ENCODE results near the gene EXT2. TPM values are rescaled to one million over a fixed set of nuclear protein-coding genes. Genes with fewer than 3 reads are reported as not detected.

Gene EXT2
- total and polyA plus RNA-seq, 2 of the 13 experiments (the other 11 are each of a cell fraction or from before 2014, with no cell fraction given), result 61.5 to 68.7 TPM

GRCh38 chr11:44066732-44067141 lies 28.7 kb upstream of the EXT2 start (continued):
- TF ChIP-seq NR2F6 (IDR thresholded peaks at IDR 0.05), result no peak
- no peak for TF ChIP-seq NR2F6 (CRISPR knock-in tag; IDR thresholded peaks at IDR 0.05)
- TF ChIP-seq ZNF773 (CRISPR knock-in tag; IDR thresholded peaks at IDR 0.05; ENCODE audit: borderline replicate concordance), result no peak
- no peak for TF ChIP-seq TBL1XR1 (IDR thresholded peaks at IDR 0.05; ENCODE audit: borderline replicate concordance, low read length, partially characterized antibody)
- TF ChIP-seq, protein P1, sequence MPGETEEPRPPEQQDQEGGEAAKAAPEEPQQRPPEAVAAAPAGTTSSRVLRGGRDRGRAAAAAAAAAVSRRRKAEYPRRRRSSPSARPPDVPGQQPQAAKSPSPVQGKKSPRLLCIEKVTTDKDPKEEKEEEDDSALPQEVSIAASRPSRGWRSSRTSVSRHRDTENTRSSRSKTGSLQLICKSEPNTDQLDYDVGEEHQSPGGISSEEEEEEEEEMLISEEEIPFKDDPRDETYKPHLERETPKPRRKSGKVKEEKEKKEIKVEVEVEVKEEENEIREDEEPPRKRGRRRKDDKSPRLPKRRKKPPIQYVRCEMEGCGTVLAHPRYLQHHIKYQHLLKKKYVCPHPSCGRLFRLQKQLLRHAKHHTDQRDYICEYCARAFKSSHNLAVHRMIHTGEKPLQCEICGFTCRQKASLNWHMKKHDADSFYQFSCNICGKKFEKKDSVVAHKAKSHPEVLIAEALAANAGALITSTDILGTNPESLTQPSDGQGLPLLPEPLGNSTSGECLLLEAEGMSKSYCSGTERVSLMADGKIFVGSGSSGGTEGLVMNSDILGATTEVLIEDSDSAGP (CRISPR knock-in tag; IDR thresholded peaks at IDR 0.05; ENCODE audit: borderline replicate concordance), result no peak
- TF ChIP-seq RORA (CRISPR knock-in tag; IDR thresholded peaks at IDR 0.05), result no peak
- TF ChIP-seq HOXA7 (CRISPR knock-in tag; IDR thresholded peaks at IDR 0.05), result no peak

DNA sequence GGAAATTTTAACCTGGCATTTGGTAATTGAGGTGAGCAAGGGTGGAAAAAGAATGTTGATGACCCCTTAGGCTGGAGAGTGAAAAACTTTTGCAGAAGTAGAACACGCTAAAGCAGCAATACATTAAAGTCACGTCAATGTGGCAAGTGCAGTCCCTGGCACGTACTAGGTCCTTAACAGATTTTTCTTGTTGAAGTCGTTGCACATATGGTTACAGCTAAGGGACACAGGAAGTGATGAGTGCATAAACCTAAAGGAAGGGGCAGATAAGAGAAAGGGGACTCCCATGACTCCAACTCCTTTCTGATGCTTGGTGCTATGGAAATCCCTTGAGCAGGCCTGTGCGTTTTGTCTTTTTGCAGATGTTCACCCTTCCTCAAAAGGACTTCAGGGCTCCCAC lies 28.2 kb upstream of the EXT2 start:
- Histone ChIP-seq H3K4me1 (ENCODE audit: insufficient read depth, low read length) (0 out of 2 replicates have a peak, but pooled peaks cover 13% of the 10 kb centered on the region), H3K9me3 (ENCODE audit: low read length) (no peaks in the 10 kb centered on the region), H3K27ac (ENCODE audit: extremely low read length, insufficient read depth, low read length) (no peak overlapping the region), H3K9ac (ENCODE audit: insufficient read depth, low read depth, low read length) (no peak overlapping the region), H4K20me1 (ENCODE audit: insufficient read depth, low read length) (no peaks in the 10 kb centered on the region), H3K4me2 (ENCODE audit: low read depth, low read length) (no peak overlapping the region), H3K27me3 (ENCODE audit: control insufficient read depth in 1 of 2, insufficient read depth in 2 of 2, low read length in 2 of 2) (peaks cover 0 to 8% of the 10 kb centered on the region in 2 experiments; a peak in 2 of 5 replicates), H3K36me3 (replicated peaks in 1 of 2; ENCODE audit: control insufficient read depth in 1 of 2, insufficient read depth in 2 of 2, low read length in 2 of 2) (no peaks in the 10 kb centered on the region), H3K79me2 (ENCODE audit: insufficient read depth, low read length) (no peaks in the 10 kb centered on the region), H3K4me3 (replicated peaks in 1 of 3; ENCODE audit: insufficient read depth in 1 of 3, low read depth in 2 of 3, low read length in 3 of 3) (no peak overlapping the region), H2AFZ (ENCODE audit: low read length) (no peak overlapping the region)
- CTCF ChIA-PET (ENCODE audit: low intra/inter-chr PET ratio, low total read pairs), result no interaction called here
- ATAC-seq (no peak), DNase-seq (ENCODE audit: low spot score) (no peak), FAIRE-seq (no peak)
- POLR2A ChIA-PET, result no interaction called here
- intact Hi-C loops (cut with micrococcal nuclease; ENCODE audit: unreplicated experiment), result no loop called here
- TF ChIP-seq ZFP41 (CRISPR knock-in tag; IDR thresholded peaks at IDR 0.05; ENCODE audit: borderline replicate concordance) (no peak), SNAI1 (CRISPR knock-in tag; IDR thresholded peaks at IDR 0.05; ENCODE audit: borderline replicate concordance) (no peak), GABPB1 (CRISPR knock-in tag; IDR thresholded peaks at IDR 0.05) (no peak), NFE2 (CRISPR knock-in tag; IDR thresholded peaks at IDR 0.05) (no peak), TARDBP (CRISPR knock-in tag; IDR thresholded peaks at IDR 0.05) (no peak), JUNB (CRISPR knock-in tag; IDR thresholded peaks at IDR 0.05; ENCODE audit: borderline replicate concordance) (no peak), SP1 (IDR thresholded peaks at IDR 0.05) (no peak), SP1 (CRISPR knock-in tag; IDR thresholded peaks at IDR 0.05) (no peak), CREB1 (IDR thresholded peaks at IDR 0.05) (no peak), CREB1 (CRISPR knock-in tag; IDR thresholded peaks at IDR 0.05) (no peak), FOSL1 (CRISPR knock-in tag; IDR thresholded peaks at IDR 0.05; ENCODE audit: borderline replicate concordance) (no peak), ZNF777 (CRISPR knock-in tag; IDR thresholded peaks at IDR 0.05) (no peak), TAF1 (CRISPR knock-in tag; IDR thresholded peaks at IDR 0.05) (no peak)
- in situ Hi-C loops (cut with HindIII; ENCODE audit: extremely low pct_ligation_motif_present, low pct_unique_long_range_greater_than_20kb), result no loop called here
- BruUV-seq (replicated peaks), result no TSS peak
- 52% methylated on average over 5 of the region's 5 CpGs for WGBS (ENCODE audit: low lambda C conversion rate)
